HCEC 1CT (cell line): ENCODE measurements around the gene MAK.
"Not testable (repeated sequence)": the region's sequence is repeated elsewhere in the genome, so short reads cannot be mapped to it uniquely, and the experiment has no call there.

Experiments used
- DNase-seq: peaks from one replicate; pipeline ENCODE4 v3.0.0-alpha.2; 2017

The MAK gene

DNA sequence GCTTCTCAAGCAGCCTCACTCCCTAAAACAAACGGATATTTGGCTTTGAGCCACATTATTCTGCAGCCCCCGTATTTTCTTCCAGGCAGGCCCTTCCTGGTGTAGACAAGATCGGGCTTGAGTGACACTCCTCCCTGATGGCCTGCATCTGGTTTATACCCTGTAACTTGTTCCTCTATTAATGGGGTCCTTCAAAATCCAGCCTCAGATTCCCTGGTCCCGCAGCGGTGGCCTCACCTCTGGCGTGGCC lies 115.8 kb downstream of the MAK start:
- no peak for DNase-seq

GRCh38 chr6:10721850-10722569 lies 116.3 kb downstream of the MAK start:
- DNase-seq = no peak

DNA sequence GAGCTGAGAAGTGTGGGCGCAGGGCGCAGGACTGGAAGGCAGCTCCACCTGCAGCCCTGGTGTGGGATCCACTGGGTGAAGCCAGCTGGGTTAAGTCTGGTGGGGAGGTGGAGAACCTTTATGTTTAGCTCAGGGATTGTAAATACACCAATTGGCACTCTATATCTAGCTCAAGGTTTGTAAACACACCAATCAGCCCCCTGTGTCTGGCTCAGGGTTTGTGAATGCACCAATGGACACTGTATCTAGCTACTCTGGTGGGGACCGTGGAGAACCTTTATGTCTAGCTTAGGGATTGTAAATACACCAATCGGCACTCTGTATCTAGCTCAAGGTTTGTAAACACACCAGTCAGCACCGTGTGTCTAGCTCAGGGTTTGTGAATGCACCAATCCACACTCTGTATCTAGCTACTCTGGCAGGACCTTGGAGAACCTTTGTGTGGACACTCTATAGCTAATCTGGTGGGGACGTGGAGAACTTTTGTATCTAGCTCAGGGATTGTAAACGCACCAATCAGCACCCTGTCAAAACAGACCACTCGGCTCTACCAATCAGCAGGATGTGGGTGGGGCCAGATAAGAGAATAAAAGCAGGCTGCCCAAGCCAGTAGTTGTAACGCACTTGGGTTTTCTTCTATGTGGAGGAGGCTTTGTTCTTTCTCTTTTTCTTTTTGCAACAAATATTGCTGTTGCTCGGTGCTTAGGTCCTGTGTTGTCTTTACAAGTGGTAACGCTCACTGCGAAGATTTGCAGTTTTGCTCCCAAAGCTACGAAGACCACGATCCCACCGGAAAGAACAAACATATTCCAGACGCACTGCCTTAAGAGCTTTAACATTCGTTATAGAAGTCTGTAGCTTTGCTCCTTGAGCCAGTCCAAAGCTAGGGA lies 117.1 kb downstream of the MAK start:
- DNase-seq = not testable (repeated sequence)

DNA sequence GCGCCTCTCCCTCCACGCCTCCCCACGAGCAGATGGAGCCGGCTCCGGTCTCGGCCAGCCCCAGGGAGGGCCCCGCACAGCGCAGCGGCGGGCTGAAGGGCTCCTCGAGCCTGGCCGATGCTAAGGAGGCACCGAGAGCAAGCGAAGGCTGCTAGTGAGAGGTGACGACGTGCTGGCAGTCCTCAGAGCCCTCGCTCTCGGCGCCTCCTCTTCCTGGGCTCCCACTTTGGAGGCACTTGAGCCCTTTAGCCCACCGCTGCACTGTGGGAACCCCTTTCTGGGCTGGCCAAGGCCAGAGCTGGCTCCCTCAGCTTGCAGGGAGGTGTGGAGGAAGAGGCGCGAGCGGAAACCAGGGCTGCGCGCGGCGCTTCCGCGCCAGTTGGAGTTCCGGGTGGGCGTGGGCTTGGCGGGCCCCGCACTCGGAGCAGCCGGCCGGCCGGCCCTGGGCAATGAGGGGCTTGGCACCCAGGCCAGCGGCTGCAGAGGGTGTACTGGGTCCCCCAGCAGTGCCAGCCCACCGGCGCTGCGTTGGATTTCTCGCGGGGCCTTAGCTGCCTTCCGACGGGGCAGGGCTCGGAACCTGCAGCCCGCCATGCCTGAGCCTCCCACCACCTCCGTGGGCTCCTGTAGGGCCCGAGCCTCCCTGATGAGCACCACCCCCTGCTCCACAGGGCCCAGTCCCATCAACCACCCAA lies 117.9 kb downstream of the MAK start:
- no peak for DNase-seq

DNA sequence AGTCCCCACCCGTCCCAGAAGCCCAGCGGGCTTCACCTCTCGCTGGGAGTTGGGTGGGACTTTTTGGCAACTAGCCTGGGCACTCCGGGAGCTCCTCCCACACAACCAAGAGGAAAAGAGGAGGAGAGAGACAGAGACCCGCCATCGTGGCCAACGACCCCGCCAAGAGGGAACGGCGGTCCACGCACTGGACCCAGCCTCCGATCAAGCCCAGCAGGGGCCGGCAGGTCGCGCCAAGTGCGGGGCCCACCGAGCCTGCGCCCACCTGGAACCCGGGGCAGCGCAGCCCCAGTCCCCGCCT lies 118.4 kb downstream of the MAK start:
- no peak for DNase-seq

GRCh38 chr6:10719296-10719963 lies 118.9 kb downstream of the MAK start:
- peak; percentile 3 for DNase-seq

GRCh38 chr6:10713962-10714361 lies 124.4 kb downstream of the MAK start:
- no peak for DNase-seq
